Dermis blood vessel endothelial cell (primary cell): ENCODE measurements around the gene KSR2. TPM values are rescaled to one million over a fixed set of nuclear protein-coding genes. Genes with fewer than 3 reads are reported as not detected.

Experiments
- DNase-seq: peaks from one replicate; pipeline ENCODE4 v3.0.0; 2010
- total RNA-seq: library from RNA; depleted of rRNA; stranded (reverse); fragments of >200 nt; gene quantifications from 2 replicates; pipeline ENCODE4 v1.2.3, GENCODE V29; 2014

Gene KSR2
- total RNA-seq, 1 donor from 2014 or later: under 0.01 TPM

- DNase-seq: no peak
Observed at GRCh38 chr12:117567644-117568216, 401.1 kb downstream of the KSR2 start.

- no peak for DNase-seq
Observed at GRCh38 chr12:117564881-117565280, 403.9 kb downstream of the KSR2 start.

- DNase-seq: no peak
Observed at GRCh38 chr12:117563706-117564105, 405.1 kb downstream of the KSR2 start.

- no peak for DNase-seq
Observed at GRCh38 chr12:117563007-117563406, 405.8 kb downstream of the KSR2 start.

GRCh38 chr12:117561990-117562389 lies 406.8 kb downstream of the KSR2 start:
- no peak for DNase-seq

- DNase-seq: no peak
Observed at GRCh38 chr12:117559978-117560377, 408.8 kb downstream of the KSR2 start.

GRCh38 chr12:117555889-117556288 lies 412.9 kb downstream of the KSR2 start:
- DNase-seq: no peak

- DNase-seq: peak; percentile 36
Observed at GRCh38 chr12:117552971-117553370, 415.8 kb downstream of the KSR2 start.

GRCh38 chr12:117551665-117552064 lies 417.1 kb downstream of the KSR2 start:
- no peak for DNase-seq

GRCh38 chr12:117547209-117547608 lies 421.6 kb downstream of the KSR2 start:
- no peak for DNase-seq

- no peak for DNase-seq
Observed at GRCh38 chr12:117545216-117545615, 423.6 kb downstream of the KSR2 start.

GRCh38 chr12:117540011-117540410 lies 428.8 kb downstream of the KSR2 start:
- DNase-seq: no peak

GRCh38 chr12:117538926-117539325 lies 429.9 kb downstream of the KSR2 start:
- no peak for DNase-seq

GRCh38 chr12:117538032-117538690 lies 430.6 kb downstream of the KSR2 start:
- DNase-seq: no peak

- no peak for DNase-seq
Observed at GRCh38 chr12:117533687-117534086, 435.1 kb downstream of the KSR2 start.

GRCh38 chr12:117530796-117531195 lies 438.0 kb downstream of the KSR2 start:
- no peak for DNase-seq

- no peak for DNase-seq
Observed at GRCh38 chr12:117528538-117528937, 440.3 kb downstream of the KSR2 start.

GRCh38 chr12:117527479-117527855 lies 441.3 kb downstream of the KSR2 start:
- no peak for DNase-seq

- no peak for DNase-seq
Observed at GRCh38 chr12:117526757-117527478, 441.9 kb downstream of the KSR2 start.

- DNase-seq: no peak
Observed at GRCh38 chr12:117525766-117526165, 443.0 kb downstream of the KSR2 start.

- DNase-seq: no peak
Observed at GRCh38 chr12:117524806-117525205, 444.0 kb downstream of the KSR2 start.

GRCh38 chr12:117523971-117524370 lies 444.8 kb downstream of the KSR2 start:
- no peak for DNase-seq

- DNase-seq: no peak
Observed at GRCh38 chr12:117522559-117522958, 446.2 kb downstream of the KSR2 start.

GRCh38 chr12:117521867-117522266 lies 446.9 kb downstream of the KSR2 start:
- DNase-seq: no peak
